ENCODE results near the gene NEK1.
"Not testable (repeated sequence)": the region's sequence is repeated elsewhere in the genome, so short reads cannot be mapped to it uniquely, and the experiment has no call there.

The NEK1 gene

DNA sequence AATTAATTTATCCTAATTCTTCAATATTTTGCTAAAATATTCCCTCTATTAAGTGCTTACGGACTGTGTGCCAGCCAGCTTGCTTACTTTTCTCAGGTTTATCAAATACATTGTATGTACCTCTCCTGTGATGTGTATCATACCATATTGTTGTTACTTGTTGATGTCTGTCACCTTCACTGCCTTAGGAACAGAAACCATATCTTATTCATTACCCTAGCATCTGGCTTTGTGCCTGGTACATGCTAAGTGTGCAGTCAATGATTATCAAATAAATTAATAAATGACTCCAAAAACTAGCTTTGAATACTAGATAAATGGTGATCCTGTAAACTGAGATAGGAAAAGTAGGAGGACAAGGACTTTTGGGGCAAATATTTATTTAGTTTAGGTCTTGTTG is 14.9 kb upstream of the NEK1 start:
- DNase-seq: no peak

DNA sequence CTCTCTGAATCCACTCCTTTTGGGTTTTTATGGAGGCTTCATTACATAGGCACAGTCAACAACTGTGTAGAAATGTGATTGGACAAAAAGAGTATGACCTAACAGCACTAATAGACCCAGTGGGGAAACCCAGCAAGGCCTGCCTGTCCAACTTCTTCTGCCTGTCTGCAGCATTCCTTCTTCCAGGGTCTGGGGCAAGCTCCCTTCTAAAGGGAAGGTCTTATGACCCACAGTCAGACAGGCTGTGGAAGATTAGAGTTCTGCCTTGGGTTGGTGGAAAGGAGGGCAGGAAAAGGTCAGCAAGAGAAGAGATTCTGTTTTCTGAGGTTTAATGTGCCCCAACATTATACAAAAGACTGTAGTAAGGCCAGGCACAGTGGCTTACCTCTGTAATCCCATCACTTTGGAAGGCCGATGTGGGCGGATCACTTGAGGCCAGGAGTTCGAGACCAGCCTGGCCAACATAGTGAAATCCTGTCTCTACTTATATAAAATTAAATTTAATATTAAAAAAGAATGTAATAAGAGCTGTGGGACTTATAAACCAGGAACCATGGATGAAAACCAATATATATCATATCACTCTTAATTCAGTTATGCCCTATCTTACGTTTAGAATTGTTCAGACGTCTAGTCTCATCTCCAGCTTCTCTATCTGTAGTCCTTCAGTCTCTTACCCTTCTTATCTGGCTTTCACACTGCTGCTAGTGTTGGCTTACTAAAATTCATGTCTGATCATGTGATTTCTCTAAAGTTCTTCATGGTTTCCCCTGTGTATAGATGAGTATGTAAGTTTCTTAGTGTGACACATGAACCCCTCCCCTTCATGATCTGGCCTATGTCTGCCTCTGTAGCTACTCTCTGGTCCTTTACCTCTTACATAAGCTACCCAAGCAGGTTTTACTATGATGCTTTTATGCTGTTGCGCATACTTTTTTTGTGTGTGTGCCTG is 14.2 kb upstream of the NEK1 start:
- no peak for DNase-seq

DNA sequence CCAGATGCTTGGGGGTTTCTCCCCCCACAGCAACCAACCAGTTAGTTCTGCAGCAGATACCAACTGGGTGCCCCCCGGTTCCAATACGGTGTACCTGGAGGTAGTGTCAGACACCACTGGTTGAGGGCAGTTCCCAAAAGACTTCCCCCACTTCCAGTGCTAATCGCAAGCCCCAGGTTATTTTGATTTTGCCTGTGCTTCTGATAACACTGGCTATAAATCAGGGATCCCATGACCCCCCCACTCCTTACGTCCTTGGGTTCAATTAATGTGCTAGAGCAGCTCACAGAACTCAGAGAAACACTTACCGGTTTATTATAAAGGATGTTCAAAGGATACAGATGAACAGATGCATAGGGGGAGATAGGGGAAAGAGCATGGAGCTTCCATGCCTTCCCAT is 13.5 kb upstream of the NEK1 start:
- DNase-seq: no peak

GRCh38 chr4:169624012-169624411 is 11.6 kb upstream of the NEK1 start:
- DNase-seq: not testable (repeated sequence)

DNA sequence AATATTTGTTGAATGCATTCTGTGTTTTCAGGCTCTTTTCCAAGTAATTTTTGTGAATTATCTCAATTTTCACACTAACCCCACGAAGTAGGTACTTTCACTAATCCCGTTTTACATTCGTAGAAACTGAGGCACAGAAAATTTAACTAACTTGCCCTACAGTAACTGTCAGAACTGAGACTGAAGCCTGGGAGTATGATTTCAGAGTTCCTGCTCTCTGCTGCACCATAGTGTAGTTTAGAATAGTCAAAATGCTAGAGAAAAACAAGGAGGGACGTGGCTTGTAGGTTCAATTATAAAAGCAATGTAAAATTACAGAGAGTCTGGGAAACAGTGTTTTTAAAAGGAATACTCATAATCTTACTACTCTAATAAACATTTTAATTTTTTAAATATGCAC is 10.2 kb upstream of the NEK1 start:
- DNase-seq: no peak

GRCh38 chr4:169621731-169622492 is 9.5 kb upstream of the NEK1 start:
- DNase-seq: no peak

DNA sequence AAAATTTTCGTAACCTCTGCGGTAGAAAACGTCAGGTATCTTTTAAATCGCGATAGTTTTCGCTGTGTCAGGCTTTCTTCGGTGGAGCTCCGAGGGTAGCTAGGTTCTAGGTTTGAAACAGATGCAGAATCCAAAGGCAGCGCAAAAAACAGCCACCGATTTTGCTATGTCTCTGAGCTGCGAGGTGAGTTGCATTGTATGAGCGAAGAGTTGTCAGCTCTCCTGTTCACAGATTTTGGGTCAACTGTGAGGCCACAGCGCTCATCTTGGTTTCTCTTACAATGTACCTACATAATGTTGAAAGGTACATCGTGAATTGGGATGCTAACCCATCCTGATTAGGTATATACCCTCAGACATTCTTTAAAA is 8.5 kb upstream of the NEK1 start:
- DNase-seq: peak in 4 of 14 donors; percentile 41 to 64 (median 50)

GRCh38 chr4:169619958-169620879 is 7.8 kb upstream of the NEK1 start, which contains the start of gene CLCN3:
Gene CLCN3, plus strand, starts transcription at chr4:169620578. Its CDS starts 15,351 bp downstream, at chr4:169635929.
- DNase-seq: peak; percentile 85 to 99 (median 96)

DNA sequence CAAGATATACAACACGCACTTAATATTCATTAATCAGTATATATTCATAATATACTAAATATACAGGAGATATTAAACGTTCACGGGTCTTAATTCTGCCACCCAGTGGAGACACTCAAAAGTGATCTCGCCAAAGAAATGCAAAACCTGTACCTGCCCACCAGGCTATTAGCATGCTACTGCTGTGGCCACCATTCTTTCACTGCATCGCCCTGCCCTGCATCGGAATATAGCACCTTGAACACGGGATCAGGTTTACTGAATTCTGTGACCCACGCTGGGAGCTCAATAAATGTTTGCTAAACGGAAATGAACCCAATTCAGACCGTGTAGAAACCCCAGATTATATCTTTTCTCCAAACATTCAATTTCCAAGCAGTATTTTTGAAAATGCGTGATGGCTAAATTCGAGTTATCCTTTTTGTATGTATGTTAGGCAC is 7.2 kb upstream of the NEK1 start:
- peak in 11 of 14 donors; percentile 15 to 74 (median 40) for DNase-seq

- no peak for DNase-seq
Measured at GRCh38 chr4:169618986-169619385, 6.6 kb upstream of the NEK1 start.

DNA sequence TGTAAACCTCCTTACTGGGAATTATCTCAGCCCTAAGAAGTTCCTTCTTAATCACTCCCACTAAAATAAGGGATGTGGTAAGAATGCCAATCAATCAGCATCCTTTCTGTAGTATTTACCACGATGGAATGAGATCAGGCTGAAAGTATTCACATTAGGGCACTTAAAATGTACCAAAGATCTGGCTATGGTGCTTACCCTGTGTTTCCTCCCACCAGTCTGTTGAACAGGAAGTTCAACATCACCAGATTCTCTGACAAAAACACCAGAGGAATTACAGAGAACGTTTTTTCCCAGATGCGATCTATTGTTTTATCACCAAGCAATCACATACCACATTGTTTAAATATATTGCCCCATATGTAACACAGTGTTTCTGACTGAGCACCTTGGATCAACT is 5.9 kb upstream of the NEK1 start:
- no peak for DNase-seq

GRCh38 chr4:169617306-169617705 is 4.9 kb upstream of the NEK1 start:
- DNase-seq: no peak

DNA sequence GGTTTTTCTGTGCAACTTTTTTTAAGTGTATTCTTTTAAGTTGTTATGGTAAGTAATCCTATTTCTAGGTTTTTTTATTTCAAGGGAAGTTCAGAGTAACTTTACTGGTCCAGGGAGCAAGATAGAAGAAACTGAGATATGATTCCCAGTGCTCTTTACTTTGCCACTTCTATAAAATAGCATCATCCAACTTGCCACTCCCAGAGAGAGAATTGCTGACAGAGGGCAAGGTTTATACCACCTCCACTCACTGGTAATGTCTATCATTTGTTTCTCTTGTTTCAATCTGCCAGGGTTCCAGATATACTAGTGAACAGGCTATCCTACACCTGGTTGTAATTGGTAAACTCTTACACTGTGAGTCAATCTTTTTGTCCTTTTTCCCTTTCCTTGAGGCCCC is 4.5 kb upstream of the NEK1 start:
- DNase-seq: no peak

- DNase-seq: no peak
Measured at GRCh38 chr4:169615467-169616106, 3.2 kb upstream of the NEK1 start.

DNA sequence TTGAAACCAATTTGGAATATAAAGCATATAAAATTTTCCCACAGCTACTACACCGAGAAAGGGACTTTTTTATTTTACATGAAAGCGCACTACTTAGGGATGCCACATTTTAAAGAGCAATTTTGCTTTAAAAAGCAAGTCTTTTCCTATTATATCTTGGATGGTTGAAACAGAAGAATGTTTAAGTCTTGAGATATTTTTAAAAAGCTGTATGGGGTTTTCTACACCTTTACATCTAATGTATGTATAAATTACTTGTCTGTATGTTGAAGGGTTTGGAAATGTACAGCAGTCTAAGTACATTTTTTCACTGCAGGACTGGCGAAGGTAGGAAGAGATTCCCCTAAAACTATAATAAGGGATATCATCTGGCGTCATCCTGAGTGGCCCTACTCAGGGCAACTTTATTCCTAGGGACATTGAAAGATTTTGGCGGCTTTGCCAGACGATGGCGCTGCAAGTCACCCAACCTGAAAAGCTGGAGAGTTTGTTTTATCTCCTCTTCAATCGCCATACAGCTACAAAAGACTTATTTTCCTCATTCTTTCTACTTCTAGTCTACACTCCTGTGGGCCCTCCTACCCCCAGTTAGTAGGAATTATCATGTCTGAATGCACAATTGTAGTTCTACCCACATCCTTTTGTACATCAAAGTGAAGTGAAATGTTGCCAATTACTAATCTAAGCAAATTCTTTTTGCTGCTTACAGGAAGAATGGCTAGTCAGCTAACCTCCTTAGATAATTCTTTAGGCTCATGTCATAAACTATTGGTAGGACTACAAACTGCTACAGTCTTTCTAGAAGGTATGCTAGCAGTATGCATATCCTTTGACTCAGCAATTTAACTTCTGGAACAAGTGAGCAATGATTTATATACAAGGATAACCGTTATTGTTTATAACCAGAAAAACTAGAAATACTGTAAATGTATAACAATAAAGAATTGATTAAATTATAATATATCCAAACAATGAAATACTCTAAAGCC is 782 bp upstream of the NEK1 start:
- peak in 13 of 14 donors; percentile 0 to 72 (median 66) for DNase-seq

GRCh38 chr4:169611157-169611556 is 1.2 kb downstream of the NEK1 start:
- DNase-seq: no peak

DNA sequence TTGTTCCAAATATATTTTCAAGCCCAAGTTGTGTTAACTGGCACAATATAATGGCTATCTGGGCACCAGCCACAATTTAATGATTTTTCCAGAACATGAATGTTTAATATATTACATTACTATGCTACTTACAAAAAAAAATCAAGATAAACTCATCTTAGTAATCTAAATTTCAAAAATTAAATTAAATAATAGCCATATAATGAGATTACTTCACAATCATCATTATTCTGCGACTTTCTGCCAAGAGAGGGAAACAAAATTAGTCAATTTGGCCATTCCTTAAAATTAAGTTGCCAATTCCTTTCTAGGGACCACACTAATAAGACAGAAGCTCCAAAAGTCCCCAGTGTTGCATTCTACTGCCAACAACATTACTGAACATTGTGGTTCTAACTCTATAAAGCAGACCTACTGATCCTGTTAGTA is 7.5 kb downstream of the NEK1 start:
- DNase-seq: no peak

DNA sequence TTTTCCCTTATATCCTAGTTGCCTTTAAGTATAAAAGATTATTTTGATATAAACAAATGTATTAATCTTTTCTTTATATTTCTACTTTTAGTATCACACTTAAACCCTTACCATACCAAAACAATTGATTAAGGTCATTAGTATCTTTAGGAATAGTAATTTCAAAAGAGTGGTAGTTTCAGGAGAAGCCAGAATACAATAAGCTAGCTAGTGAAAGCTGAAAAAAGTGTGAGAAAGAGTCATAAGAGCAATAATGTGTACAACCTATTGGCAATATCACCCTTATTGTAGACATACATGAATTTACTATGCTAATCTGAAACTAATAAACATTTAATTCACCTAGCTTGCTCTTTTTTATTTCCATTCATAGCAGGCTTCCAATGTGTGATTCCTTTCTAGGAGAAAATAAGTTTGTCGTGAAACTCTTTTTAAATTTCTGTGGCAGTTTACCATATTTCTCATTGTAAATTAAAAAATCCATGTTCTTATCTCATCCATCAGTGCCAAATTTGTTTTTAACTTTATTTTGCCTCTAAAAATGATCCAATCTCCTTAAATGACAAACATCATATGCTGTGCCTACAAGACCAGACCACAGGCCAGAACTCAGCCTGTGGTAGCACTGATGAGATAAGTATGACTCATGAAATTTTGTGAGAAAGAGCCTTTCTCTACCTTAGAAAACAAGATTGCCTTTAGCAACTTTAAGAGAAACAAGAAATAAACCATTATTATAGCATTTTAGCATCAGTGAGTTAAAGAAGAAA is 8.1 kb downstream of the NEK1 start:
- DNase-seq: no peak

GRCh38 chr4:169603312-169603711 is 9.1 kb downstream of the NEK1 start:
- no peak for DNase-seq

Measured in C1 segment of cervical spinal cord (tissue), 14 donors.